PFSK-1 (cell line): ENCODE results near the gene CALHM1.

Experiments
- POLR2AphosphoS5 ChIP-seq: IDR thresholded peaks from 2 replicates; pipeline ENCODE4 v1.6.1; 2012; ENCODE audit warnings: low read depth, mild to moderate bottlenecking, control low read depth, low read length, moderate library complexity
- TAF1 ChIP-seq: IDR thresholded peaks from 2 replicates; pipeline ENCODE4 v1.6.1; 2012; ENCODE audit warnings: low read length, control low read depth, borderline replicate concordance; ENCODE audit not compliant: insufficient read depth
- TF ChIP-seq, protein P1 (sequence below), 2 experiments: IDR thresholded peaks; 2 replicates each; pipeline versions ENCODE4 v1.6.1 to v1.8.0; 2011 to 2012; ENCODE audit warnings: low read depth in 2 of 2, low read length in 2 of 2, control low read depth in 1 of 2, inconsistent platforms in 1 of 2, mild to moderate bottlenecking in 1 of 2, moderate library complexity in 1 of 2; ENCODE audit not compliant: insufficient read depth in 1 of 2

DNA sequence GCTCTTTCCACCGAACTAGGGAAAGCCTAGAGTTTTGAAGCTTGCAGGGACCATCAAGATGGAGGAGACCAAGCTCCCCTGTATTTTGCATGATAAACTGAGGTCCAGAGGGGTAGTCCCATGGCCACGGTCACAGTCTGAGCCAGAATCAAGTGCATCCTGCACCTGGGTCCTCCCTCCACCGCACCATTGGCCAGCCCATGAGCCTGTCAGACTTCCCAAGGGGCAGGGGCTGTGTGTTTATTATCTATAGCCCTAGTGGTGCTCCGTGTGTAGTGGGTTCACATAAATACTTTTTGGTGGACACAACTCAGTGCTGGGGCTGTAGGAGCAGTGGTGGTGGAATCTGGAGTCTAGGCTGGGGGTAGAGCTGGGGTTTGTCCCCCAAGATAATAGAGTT, 16.7 kb upstream of the CALHM1 start:
- TF ChIP-seq POLR2AphosphoS5 = no peak
- no peak for TF ChIP-seq TAF1
- TF ChIP-seq, protein P1, sequence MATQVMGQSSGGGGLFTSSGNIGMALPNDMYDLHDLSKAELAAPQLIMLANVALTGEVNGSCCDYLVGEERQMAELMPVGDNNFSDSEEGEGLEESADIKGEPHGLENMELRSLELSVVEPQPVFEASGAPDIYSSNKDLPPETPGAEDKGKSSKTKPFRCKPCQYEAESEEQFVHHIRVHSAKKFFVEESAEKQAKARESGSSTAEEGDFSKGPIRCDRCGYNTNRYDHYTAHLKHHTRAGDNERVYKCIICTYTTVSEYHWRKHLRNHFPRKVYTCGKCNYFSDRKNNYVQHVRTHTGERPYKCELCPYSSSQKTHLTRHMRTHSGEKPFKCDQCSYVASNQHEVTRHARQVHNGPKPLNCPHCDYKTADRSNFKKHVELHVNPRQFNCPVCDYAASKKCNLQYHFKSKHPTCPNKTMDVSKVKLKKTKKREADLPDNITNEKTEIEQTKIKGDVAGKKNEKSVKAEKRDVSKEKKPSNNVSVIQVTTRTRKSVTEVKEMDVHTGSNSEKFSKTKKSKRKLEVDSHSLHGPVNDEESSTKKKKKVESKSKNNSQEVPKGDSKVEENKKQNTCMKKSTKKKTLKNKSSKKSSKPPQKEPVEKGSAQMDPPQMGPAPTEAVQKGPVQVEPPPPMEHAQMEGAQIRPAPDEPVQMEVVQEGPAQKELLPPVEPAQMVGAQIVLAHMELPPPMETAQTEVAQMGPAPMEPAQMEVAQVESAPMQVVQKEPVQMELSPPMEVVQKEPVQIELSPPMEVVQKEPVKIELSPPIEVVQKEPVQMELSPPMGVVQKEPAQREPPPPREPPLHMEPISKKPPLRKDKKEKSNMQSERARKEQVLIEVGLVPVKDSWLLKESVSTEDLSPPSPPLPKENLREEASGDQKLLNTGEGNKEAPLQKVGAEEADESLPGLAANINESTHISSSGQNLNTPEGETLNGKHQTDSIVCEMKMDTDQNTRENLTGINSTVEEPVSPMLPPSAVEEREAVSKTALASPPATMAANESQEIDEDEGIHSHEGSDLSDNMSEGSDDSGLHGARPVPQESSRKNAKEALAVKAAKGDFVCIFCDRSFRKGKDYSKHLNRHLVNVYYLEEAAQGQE (IDR thresholded peaks at IDR 0.05; ENCODE audit: insufficient read depth in 1 of 2, low read depth in 2 of 2, low read length in 2 of 2) = no peak
